Fibroblast of lung (primary cell): ENCODE measurements around the gene ZNF366. TPM values are rescaled to one million over a fixed set of nuclear protein-coding genes. Genes with fewer than 3 reads are reported as not detected.

ENCODE experiments used
- DNase-seq, 2 donors: peaks; one replicate each; pipeline versions ENCODE4 v3.0.0 to v3.0.0-alpha.2; 2010; ENCODE audit warnings: low read depth in 2 of 2
- H2AFZ ChIP-seq: 2 replicates; pipeline ENCODE4 v1.5.1; 2012; ENCODE audit warnings: low read length, control low read depth, inconsistent platforms
- H3K27ac ChIP-seq: 2 replicates; pipeline ENCODE4 v1.5.1; 2011; ENCODE audit warnings: low read length, control low read depth; ENCODE audit not compliant: insufficient read depth
- H3K27me3 ChIP-seq: 2 replicates; pipeline ENCODE4 v1.5.1; 2011; ENCODE audit warnings: mild to moderate bottlenecking, low read length; ENCODE audit not compliant: control insufficient read depth, insufficient read depth
- H3K36me3 ChIP-seq: 2 replicates; pipeline ENCODE4 v1.5.1; 2011; ENCODE audit warnings: low read length; ENCODE audit not compliant: control insufficient read depth, insufficient read depth
- H3K4me1 ChIP-seq: 2 replicates; pipeline ENCODE4 v1.5.1; 2011; ENCODE audit warnings: low read length; ENCODE audit not compliant: control insufficient read depth, insufficient read depth; ENCODE audit errors: extremely low read depth
- H3K4me2 ChIP-seq: 2 replicates; pipeline ENCODE4 v1.5.1; 2011; ENCODE audit warnings: low read length, control low read depth; ENCODE audit not compliant: insufficient read depth; ENCODE audit errors: extremely low read depth
- H3K4me3 ChIP-seq, 4 experiments: fragments of 200-600 bp in 1 of 4; sonication (generic) in 1 of 4; replicated peaks in 1 of 4; 2 replicates each; pipeline ENCODE4 v1.5.1; 2011 to 2016; ENCODE audit warnings: low read length in 4 of 4, low read depth in 3 of 4, mild to moderate bottlenecking in 3 of 4, control low read depth in 2 of 4, inconsistent platforms in 1 of 4, mixed read lengths in 1 of 4; ENCODE audit not compliant: insufficient read depth in 1 of 4; ENCODE audit errors: control extremely low read depth in 1 of 4
- H3K79me2 ChIP-seq: 2 replicates; pipeline ENCODE4 v1.5.1; 2012; ENCODE audit warnings: mild to moderate bottlenecking, low read length, inconsistent platforms; ENCODE audit not compliant: control insufficient read depth, insufficient read depth
- H3K9ac ChIP-seq: 2 replicates; pipeline ENCODE4 v1.5.1; 2011; ENCODE audit warnings: mild to moderate bottlenecking, low read length, control low read depth; ENCODE audit not compliant: insufficient read depth
- H3K9me3 ChIP-seq: 2 replicates; pipeline ENCODE4 v1.5.1; 2012; ENCODE audit warnings: low read depth, low read length; ENCODE audit not compliant: control insufficient read depth, insufficient read depth
- H4K20me1 ChIP-seq: 2 replicates; pipeline ENCODE4 v1.5.1; 2011; ENCODE audit warnings: low read length; ENCODE audit not compliant: control insufficient read depth, insufficient read depth; ENCODE audit errors: extremely low read depth
- CTCF ChIP-seq, 2 donors: IDR thresholded peaks in 1 of 2; conservative IDR thresholded peaks in 1 of 2; 1 replicate in 1 of 2; 2 replicates in 1 of 2; pipeline ENCODE4 v1.5.1; 2011 to 2012; ENCODE audit warnings: low read length in 2 of 2, control low read depth in 1 of 2, inconsistent platforms in 1 of 2, low read depth in 1 of 2, mild to moderate bottlenecking in 1 of 2
- EZH2 ChIP-seq: IDR thresholded peaks from 2 replicates; pipeline ENCODE4 v1.5.1; 2012; ENCODE audit warnings: low read length, control low read depth, mild to moderate bottlenecking; ENCODE audit errors: missing control alignments
- polyA plus RNA-seq, 2 donors: library from polyadenylated mRNA; depleted of rRNA in 1 of 2; stranded (reverse) in 1 of 2; unstranded in 1 of 2; fragments of >200 nt; gene quantifications; 2 replicates each; pipeline ENCODE4 v1.2.1, GENCODE V29; 2011 to 2012; ENCODE audit warnings: missing spikeins in 1 of 2
- total RNA-seq: library from RNA; depleted of rRNA; stranded (reverse); fragments of >200 nt; gene quantifications from 2 replicates; pipeline ENCODE4 v1.2.1, GENCODE V29; 2014

ZNF366 gene
- total and polyA plus RNA-seq, 2 donors (not counting 1 experiment from before 2014, with no cell fraction given) = not detected

GRCh38 chr5:72478276-72478675, 28.9 kb downstream of the ZNF366 start:
- Histone ChIP-seq H3K36me3 (no peaks in the 10 kb centered on the region), H3K9me3 (no peaks in the 10 kb centered on the region), H3K4me3 (no peak overlapping the region), H4K20me1 (no peaks in the 10 kb centered on the region), H3K79me2 (no peaks in the 10 kb centered on the region), H3K27ac (no peak overlapping the region), H3K9ac (no peak overlapping the region), H3K27me3 (no peaks in the 10 kb centered on the region), H3K4me1 (no peaks in the 10 kb centered on the region), H3K4me2 (no peak overlapping the region), H2AFZ (no peak overlapping the region)
- no peak for TF ChIP-seq EZH2
- DNase-seq = no peak

- no peak overlapping the region for H3K9ac ChIP-seq
- no peaks in the 10 kb centered on the region for H3K27me3 ChIP-seq
- H3K4me3 ChIP-seq = no peak overlapping the region
- H4K20me1 ChIP-seq = no peaks in the 10 kb centered on the region
- H3K9me3 ChIP-seq = no peaks in the 10 kb centered on the region
- no peaks in the 10 kb centered on the region for H3K4me1 ChIP-seq
- no peaks in the 10 kb centered on the region for H3K79me2 ChIP-seq
- H3K4me2 ChIP-seq = no peak overlapping the region
- H3K27ac ChIP-seq = no peak overlapping the region
- DNase-seq = peak in 1 of 2 donors; percentile 20
- H2AFZ ChIP-seq = no peak overlapping the region
- TF ChIP-seq EZH2 = no peak
- TF ChIP-seq CTCF (conservative IDR thresholded peaks at IDR 0.05 in 1 of 2, IDR thresholded peaks at IDR 0.05 in 1 of 2; ENCODE audit: low read depth in 1 of 2, low read length in 2 of 2) = no peak
- H3K36me3 ChIP-seq = no peaks in the 10 kb centered on the region
These were observed 29.6 kb downstream of the ZNF366 start for GRCh38 chr5:72477644-72478043.

GRCh38 chr5:72477176-72477575, 30.0 kb downstream of the ZNF366 start:
- Histone ChIP-seq H3K9me3 (no peaks in the 10 kb centered on the region), H3K4me2 (no peak overlapping the region), H4K20me1 (no peaks in the 10 kb centered on the region), H3K4me1 (no peaks in the 10 kb centered on the region), H3K36me3 (no peaks in the 10 kb centered on the region), H3K27ac (no peak overlapping the region), H3K9ac (no peak overlapping the region), H3K79me2 (no peaks in the 10 kb centered on the region), H3K27me3 (no peaks in the 10 kb centered on the region), H3K4me3 (no peak overlapping the region), H2AFZ (no peak overlapping the region)
- no peak for TF ChIP-seq EZH2
- DNase-seq = no peak

- Histone ChIP-seq H3K4me3 (no peak overlapping the region), H3K27me3 (no peaks in the 10 kb centered on the region), H3K4me2 (no peak overlapping the region), H2AFZ (no peak overlapping the region), H3K9me3 (no peaks in the 10 kb centered on the region), H3K9ac (no peak overlapping the region), H3K4me1 (no peaks in the 10 kb centered on the region), H3K36me3 (no peaks in the 10 kb centered on the region), H3K79me2 (no peaks in the 10 kb centered on the region), H3K27ac (no peak overlapping the region), H4K20me1 (no peaks in the 10 kb centered on the region)
- no peak for DNase-seq
- TF ChIP-seq EZH2 (no peak), CTCF (conservative IDR thresholded peaks at IDR 0.05 in 1 of 2, IDR thresholded peaks at IDR 0.05 in 1 of 2; ENCODE audit: low read depth in 1 of 2, low read length in 2 of 2) (no peak)
These were observed 30.5 kb downstream of the ZNF366 start for GRCh38 chr5:72476721-72477120.
